Smooth muscle cell (in vitro differentiated cells): ENCODE measurements around the gene INPP5J. TPM values are rescaled to one million over a fixed set of nuclear protein-coding genes. Genes with fewer than 3 reads are reported as not detected.
A peak's percentile ranks its signal among the peaks of the same experiment; 100 is the strongest.
"Not testable (repeated sequence)": the region's sequence is repeated elsewhere in the genome, so short reads cannot be mapped to it uniquely, and the experiment has no call there.

Experiments used
- DNase-seq: peaks from one replicate; lab custom pipeline; 2025; ENCODE audit not compliant: unreplicated experiment; lab: John Stamatoyannopoulos, UW
- H2AFZ ChIP-seq: fragments of 200-600 bp; sonication (generic); 2 replicates; pipeline ENCODE4 v1.6.0; 2016; ENCODE audit warnings: antibody characterized with exemption, low read depth, mild to moderate bottlenecking
- H3F3A ChIP-seq: fragments of 200-600 bp; sonication (generic); 2 replicates; pipeline ENCODE4 v1.6.0; 2017; ENCODE audit warnings: antibody characterized with exemption, low read depth
- H3K27ac ChIP-seq: fragments of 200-600 bp; sonication (generic); 2 replicates; pipeline ENCODE4 v1.5.1; 2016; ENCODE audit warnings: low read depth, mild to moderate bottlenecking
- H3K27me3 ChIP-seq: fragments of 200-600 bp; sonication (generic); 2 replicates; pipeline ENCODE4 v1.6.1; 2016; ENCODE audit warnings: low read depth, mild to moderate bottlenecking
- H3K36me3 ChIP-seq: fragments of 200-600 bp; sonication (generic); 2 replicates; pipeline ENCODE4 v1.5.1; 2016; ENCODE audit warnings: low read depth
- H3K4me1 ChIP-seq: fragments of 200-600 bp; sonication (generic); 2 replicates; pipeline ENCODE4 v1.5.1; 2016; ENCODE audit warnings: low read depth
- H3K4me2 ChIP-seq: fragments of 200-600 bp; sonication (generic); 2 replicates; pipeline ENCODE4 v1.6.0; 2016; ENCODE audit warnings: mild to moderate bottlenecking
- H3K4me3 ChIP-seq: fragments of 200-600 bp; sonication (generic); 2 replicates; pipeline ENCODE4 v1.5.1; 2016; ENCODE audit warnings: mild to moderate bottlenecking
- H3K79me2 ChIP-seq: fragments of 200-600 bp; sonication (generic); 2 replicates; pipeline ENCODE4 v1.6.0; 2016; ENCODE audit warnings: low read depth, mild to moderate bottlenecking
- H3K9ac ChIP-seq: fragments of 200-600 bp; sonication (generic); 2 replicates; pipeline ENCODE4 v1.6.0; 2016; ENCODE audit warnings: low read depth
- H3K9me3 ChIP-seq: fragments of 200-600 bp; sonication (generic); replicated peaks from 2 replicates; pipeline ENCODE4 v1.5.1; 2016; ENCODE audit warnings: low read depth
- H4K20me1 ChIP-seq: fragments of 200-600 bp; sonication (generic); 2 replicates; pipeline ENCODE4 v1.6.0; 2016; ENCODE audit warnings: low read depth
- WGBS: methylation state at CpG from one replicate; pipeline ENCODE4 v1.1.7; 2016; ENCODE audit warnings: low lambda C conversion rate; 5-methylcytosine and 5-hydroxymethylcytosine counted together
- polyA plus RNA-seq: library from polyadenylated mRNA; unstranded; fragments of >200 nt; fragmentation: Nextera tagmentation; extraction: Ambion mirVana; gene quantifications from 2 replicates; pipeline ENCODE4 v1.2.1, GENCODE V29; 2016
- total RNA-seq: library from RNA; depleted of rRNA; stranded (reverse); fragments of >200 nt; gene quantifications from 2 replicates; pipeline ENCODE4 v1.2.3, GENCODE V29; 2014
- TF ChIP-seq, protein P1 (sequence below): fragments of 200-600 bp; sonication (generic); IDR thresholded peaks from 2 replicates; pipeline ENCODE4 v1.5.1; 2017; ENCODE audit warnings: borderline replicate concordance, mild to moderate bottlenecking, antibody characterized with exemption; ENCODE audit not compliant: insufficient read depth, poor library complexity, severe bottlenecking

Gene INPP5J
- total and polyA plus RNA-seq, 2 experiments from 2014 or later: 0.66 to 1.2 TPM

DNA sequence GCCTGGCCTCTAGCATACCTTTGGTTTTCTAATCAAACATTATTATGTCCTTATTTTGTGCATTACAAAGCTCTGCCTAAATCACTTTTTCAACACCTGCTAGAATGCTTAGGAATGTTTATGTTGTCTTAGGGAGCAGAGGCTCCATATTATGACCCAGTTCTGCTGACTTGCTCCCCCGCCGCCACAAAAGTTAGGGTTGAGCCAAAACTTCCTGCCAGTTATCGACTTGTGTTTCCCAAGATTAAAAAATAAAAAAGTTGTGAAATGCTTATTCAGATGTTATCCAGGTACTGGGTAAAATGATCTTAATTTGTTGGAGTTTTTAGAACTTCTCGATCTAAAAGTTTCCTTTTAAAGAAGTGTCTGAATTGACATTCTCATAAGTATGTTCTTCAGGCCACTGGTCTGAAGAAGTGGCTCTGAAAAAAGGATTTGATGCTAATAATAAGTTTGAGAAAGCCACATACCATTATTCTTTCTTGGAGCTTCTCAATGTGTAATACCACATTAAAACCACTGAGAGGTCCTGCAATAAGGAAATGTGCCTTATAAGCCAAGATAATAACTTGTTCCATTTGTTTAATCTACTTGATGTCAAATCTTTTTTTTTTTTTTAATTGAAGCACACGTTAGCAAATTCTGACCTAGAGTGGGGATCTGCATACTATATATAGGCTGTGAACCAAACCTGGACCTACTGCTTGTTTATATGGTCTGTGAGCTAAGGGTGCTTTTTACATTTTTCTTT is 39.4 kb downstream of the INPP5J start:
- H3F3A ChIP-seq: no peaks in the 10 kb centered on the region
- no peaks in the 10 kb centered on the region for H3K9me3 ChIP-seq
- DNase-seq: no peak
- TF ChIP-seq, protein P1, sequence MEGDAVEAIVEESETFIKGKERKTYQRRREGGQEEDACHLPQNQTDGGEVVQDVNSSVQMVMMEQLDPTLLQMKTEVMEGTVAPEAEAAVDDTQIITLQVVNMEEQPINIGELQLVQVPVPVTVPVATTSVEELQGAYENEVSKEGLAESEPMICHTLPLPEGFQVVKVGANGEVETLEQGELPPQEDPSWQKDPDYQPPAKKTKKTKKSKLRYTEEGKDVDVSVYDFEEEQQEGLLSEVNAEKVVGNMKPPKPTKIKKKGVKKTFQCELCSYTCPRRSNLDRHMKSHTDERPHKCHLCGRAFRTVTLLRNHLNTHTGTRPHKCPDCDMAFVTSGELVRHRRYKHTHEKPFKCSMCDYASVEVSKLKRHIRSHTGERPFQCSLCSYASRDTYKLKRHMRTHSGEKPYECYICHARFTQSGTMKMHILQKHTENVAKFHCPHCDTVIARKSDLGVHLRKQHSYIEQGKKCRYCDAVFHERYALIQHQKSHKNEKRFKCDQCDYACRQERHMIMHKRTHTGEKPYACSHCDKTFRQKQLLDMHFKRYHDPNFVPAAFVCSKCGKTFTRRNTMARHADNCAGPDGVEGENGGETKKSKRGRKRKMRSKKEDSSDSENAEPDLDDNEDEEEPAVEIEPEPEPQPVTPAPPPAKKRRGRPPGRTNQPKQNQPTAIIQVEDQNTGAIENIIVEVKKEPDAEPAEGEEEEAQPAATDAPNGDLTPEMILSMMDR: no peak
- no peaks in the 10 kb centered on the region for H3K36me3 ChIP-seq
- no peak overlapping the region for H2AFZ ChIP-seq
- peaks cover 7% of the 10 kb centered on the region for H3K27me3 ChIP-seq
- H3K9ac ChIP-seq: no peak overlapping the region
- H3K4me2 ChIP-seq: no peak overlapping the region
- H3K4me3 ChIP-seq: no peak overlapping the region
- H3K79me2 ChIP-seq: peaks cover 68% of the 10 kb centered on the region
- WGBS: 97% methylated on average over 5 of the region's 5 CpGs
- H4K20me1 ChIP-seq: peaks cover 38% of the 10 kb centered on the region
- peaks cover 10% of the 10 kb centered on the region for H3K4me1 ChIP-seq
- no peak overlapping the region for H3K27ac ChIP-seq

DNA sequence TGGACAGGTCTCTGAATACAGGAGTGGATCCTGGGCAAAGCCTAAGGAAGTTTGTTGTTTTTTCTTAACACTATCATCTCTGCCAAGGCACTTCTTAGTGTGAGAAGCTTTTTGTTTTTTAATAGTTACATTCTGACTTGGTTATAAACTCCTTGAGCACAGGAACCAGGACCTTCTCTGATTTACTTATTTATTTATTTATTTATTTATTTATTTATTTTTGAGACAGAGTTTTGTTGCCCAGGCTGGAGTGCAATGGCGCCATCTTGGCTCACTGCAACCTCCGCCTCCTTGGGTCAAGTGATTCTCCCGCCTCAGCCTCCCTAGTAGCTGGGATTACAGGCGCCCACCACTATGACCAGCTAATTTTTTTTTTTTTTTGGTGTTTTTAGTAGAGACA is 48.2 kb downstream of the INPP5J start:
- Histone ChIP-seq H3F3A (peaks cover 11% of the 10 kb centered on the region), H3K4me1 (peaks cover 3% of the 10 kb centered on the region), H3K36me3 (no peaks in the 10 kb centered on the region), H2AFZ (no peak overlapping the region), H3K4me3 (no peak overlapping the region), H3K79me2 (peaks cover 86% of the 10 kb centered on the region), H3K9me3 (no peaks in the 10 kb centered on the region), H3K27ac (no peak overlapping the region), H4K20me1 (peaks cover 66% of the 10 kb centered on the region), H3K9ac (no peak overlapping the region), H3K27me3 (no peaks in the 10 kb centered on the region), H3K4me2 (no peak overlapping the region)
- DNase-seq: no peak
- TF ChIP-seq, protein P1: no peak
- 96% methylated on average over 4 of the region's 4 CpGs for WGBS

DNA sequence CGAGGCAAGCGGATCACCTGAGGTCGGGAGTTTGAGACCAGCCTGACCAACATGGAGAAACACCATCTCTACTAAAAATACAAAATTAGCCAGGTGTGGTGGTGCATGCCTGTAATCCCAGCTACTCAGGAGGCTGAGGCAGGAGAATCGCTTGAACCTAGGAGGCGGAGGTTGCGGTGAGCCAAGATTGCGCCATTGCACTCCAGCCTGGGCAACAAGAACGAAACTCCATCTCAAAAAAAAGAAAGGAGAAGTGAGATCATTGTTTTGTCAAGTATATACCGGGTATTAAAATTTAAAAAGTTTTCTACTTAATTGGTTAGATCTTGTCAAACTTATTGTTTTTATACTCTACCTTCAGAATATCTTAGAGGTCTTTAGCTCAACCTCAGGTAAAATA is 49.0 kb downstream of the INPP5J start:
- 92% methylated on average over 9 of the region's 9 CpGs for WGBS
- not testable (repeated sequence) for H3K4me2 ChIP-seq, H3K9me3 ChIP-seq, H2AFZ ChIP-seq, H3K36me3 ChIP-seq, DNase-seq, H3K9ac ChIP-seq, H3K27me3 ChIP-seq, H3K4me3 ChIP-seq, H3K4me1 ChIP-seq, H3K27ac ChIP-seq
- Histone ChIP-seq H3F3A (peaks cover 13% of the 10 kb centered on the region), H4K20me1 (peaks cover 63% of the 10 kb centered on the region), H3K79me2 (peaks cover 82% of the 10 kb centered on the region)

DNA sequence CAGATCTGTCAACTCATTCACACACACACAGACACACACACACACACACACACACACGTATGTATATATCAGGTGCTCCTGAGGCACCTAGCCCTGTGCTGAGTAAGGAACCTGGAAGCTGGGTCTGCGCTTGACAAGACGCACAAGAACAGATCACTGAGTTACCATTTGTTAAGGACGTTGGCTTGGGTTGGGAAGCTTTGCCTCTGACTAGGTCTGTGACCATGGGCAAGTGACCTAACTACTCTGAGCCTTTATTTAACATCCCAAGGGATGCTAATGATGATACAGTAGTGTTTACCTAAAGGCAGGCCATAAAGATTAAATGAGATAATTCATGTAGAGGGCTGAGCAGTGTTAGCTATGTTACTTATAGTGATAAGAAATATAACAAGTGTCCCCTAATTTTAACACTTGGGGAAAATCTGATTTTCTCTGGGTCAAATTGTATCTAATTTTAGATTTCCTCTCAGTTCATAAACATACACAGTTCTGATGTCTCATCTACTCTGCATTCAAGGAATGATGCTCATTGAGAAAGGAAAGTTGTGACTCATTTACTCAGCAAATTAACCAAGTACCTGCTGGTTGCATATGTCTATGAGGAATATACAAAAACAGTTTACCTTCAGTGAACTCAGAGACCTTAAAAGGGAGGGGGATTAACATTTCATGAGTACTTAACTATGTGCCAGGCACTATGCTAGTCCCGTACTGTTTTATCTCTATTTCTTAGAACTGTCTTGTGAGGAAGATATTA is 50.8 kb downstream of the INPP5J start:
- H3K9ac ChIP-seq: peak overlapping the region; percentile 69
- 49% methylated on average over 5 of the region's 5 CpGs for WGBS
- peaks cover 69% of the 10 kb centered on the region for H3K79me2 ChIP-seq
- peaks cover 3% of the 10 kb centered on the region for H3K4me1 ChIP-seq
- no peak overlapping the region for H3K4me3 ChIP-seq
- peak overlapping the region; percentile 93 for H3K27ac ChIP-seq
- no peaks in the 10 kb centered on the region for H3K9me3 ChIP-seq
- H2AFZ ChIP-seq: no peak overlapping the region
- TF ChIP-seq, protein P1: no peak
- H3K4me2 ChIP-seq: peak overlapping the region; percentile 62
- DNase-seq: no peak
- H4K20me1 ChIP-seq: peaks cover 53% of the 10 kb centered on the region
- H3F3A ChIP-seq: peaks cover 13% of the 10 kb centered on the region
- H3K36me3 ChIP-seq: no peaks in the 10 kb centered on the region
- H3K27me3 ChIP-seq: no peaks in the 10 kb centered on the region
